Measurements from ENCODE around the gene AMER3.

GRCh38 chr2:130786076-130786475 lies 30.7 kb downstream of the AMER3 start:
- TF ChIP-seq TAF1 (conservative IDR thresholded peaks at IDR 0.05) (no peak), CTCF (IDR thresholded peaks at IDR 0.05; ENCODE audit: low read depth, low read length, missing input control) (no peak), REST (IDR thresholded peaks at IDR 0.05) (no peak), GABPA (IDR thresholded peaks at IDR 0.05 in 1 of 2, conservative IDR thresholded peaks at IDR 0.05 in 1 of 2) (no peak), ATF3 (IDR thresholded peaks at IDR 0.05) (no peak), RAD21 (IDR thresholded peaks at IDR 0.05) (no peak), HNF4A (conservative IDR thresholded peaks at IDR 0.05) (no peak), SP1 (IDR thresholded peaks at IDR 0.05) (no peak), FOXA2 (IDR thresholded peaks at IDR 0.05) (no peak), NR2F2 (IDR thresholded peaks at IDR 0.05) (no peak), JUND (IDR thresholded peaks at IDR 0.05) (no peak)
- TF ChIP-seq, protein P1, sequence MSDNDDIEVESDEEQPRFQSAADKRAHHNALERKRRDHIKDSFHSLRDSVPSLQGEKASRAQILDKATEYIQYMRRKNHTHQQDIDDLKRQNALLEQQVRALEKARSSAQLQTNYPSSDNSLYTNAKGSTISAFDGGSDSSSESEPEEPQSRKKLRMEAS (IDR thresholded peaks at IDR 0.05), result no peak

Data from liver (tissue), 3 donors.